ENCODE data around the gene EEA1. TPM values are rescaled to one million over a fixed set of nuclear protein-coding genes. Genes with fewer than 3 reads are reported as not detected.

The EEA1 gene
- total and polyA plus RNA-seq, 10 of the 15 experiments (the other 5 are each of a cell fraction or from before 2014, with no cell fraction given), result 5.5 to 40.3 (median 13.5) TPM

DNA sequence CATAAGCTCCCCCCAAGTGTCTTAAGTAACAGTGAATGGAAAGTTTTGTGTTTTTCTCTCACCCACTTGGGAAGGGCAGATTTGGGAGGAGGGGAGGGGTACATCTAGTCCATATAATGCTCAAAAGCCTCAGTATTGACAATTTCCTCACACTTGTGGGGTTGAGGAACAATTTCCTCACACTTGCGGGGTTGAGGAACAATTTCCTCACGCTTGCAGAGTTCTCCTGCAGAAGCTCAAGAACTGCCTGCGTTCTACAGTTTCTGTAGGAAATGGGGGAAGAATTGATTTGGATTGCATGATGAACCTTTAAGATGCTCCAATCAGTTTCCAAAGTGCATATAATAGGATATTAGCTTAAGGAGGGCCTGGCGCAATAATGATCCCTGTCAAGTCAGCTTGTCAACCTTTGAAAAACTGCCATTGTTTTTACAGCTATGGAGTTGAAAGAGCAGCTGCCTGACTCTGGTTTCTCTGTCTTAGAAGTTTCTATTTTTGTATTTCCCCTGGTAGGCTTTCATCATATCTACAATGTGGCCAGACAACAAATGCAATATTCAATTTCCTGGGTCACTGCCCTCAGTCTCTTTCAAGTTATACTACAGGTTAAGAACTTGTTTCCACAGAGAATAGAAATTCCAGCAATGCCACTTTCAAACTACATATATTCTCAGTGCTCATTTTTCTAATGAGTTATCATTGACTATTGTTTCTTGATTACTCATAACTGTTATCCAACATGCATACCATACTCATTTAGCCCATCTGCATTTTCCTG is 159.8 kb downstream of the EEA1 start:
- no TSS peak for BruUV-seq (replicated peaks)
- RAD21 ChIA-PET (ENCODE audit: unreplicated experiment), result interaction anchor here (0.7 to 2.3 kb wide), 6 partner anchors 10 to 650 kb away, joined by 3 to 10 read pairs (median 4); partner anchors contain the start of gene PLEKHG7
- FAIRE-seq, result peak; percentile 87
- no peak for TF ChIP-seq TCF12 (IDR thresholded peaks at IDR 0.05; ENCODE audit: low read depth, low read length)
- TF ChIP-seq, protein P1, sequence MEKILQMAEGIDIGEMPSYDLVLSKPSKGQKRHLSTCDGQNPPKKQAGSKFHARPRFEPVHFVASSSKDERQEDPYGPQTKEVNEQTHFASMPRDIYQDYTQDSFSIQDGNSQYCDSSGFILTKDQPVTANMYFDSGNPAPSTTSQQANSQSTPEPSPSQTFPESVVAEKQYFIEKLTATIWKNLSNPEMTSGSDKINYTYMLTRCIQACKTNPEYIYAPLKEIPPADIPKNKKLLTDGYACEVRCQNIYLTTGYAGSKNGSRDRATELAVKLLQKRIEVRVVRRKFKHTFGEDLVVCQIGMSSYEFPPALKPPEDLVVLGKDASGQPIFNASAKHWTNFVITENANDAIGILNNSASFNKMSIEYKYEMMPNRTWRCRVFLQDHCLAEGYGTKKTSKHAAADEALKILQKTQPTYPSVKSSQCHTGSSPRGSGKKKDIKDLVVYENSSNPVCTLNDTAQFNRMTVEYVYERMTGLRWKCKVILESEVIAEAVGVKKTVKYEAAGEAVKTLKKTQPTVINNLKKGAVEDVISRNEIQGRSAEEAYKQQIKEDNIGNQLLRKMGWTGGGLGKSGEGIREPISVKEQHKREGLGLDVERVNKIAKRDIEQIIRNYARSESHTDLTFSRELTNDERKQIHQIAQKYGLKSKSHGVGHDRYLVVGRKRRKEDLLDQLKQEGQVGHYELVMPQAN (conservative IDR thresholded peaks at IDR 0.05), result no peak
- TF ChIP-seq CREM (IDR thresholded peaks at IDR 0.05; ENCODE audit: low read depth), result peak; percentile 46; the same call in 1 of the 2 replicates
- no peak for TF ChIP-seq TARDBP (IDR thresholded peaks at IDR 0.05; ENCODE audit: borderline replicate concordance)
- TF ChIP-seq BRCA1 (IDR thresholded peaks at IDR 0.05; ENCODE audit: low read depth, low read length), result no peak
- TF ChIP-seq RB1 (IDR thresholded peaks at IDR 0.05; ENCODE audit: borderline replicate concordance), result no peak
- no peak for TF ChIP-seq IRF4 (IDR thresholded peaks at IDR 0.05; ENCODE audit: low read depth, low read length)
- no peak for TF ChIP-seq PAX5 (IDR thresholded peaks at IDR 0.05; ENCODE audit: borderline replicate concordance, low read depth, low read length)
- no peak for TF ChIP-seq SUZ12 (IDR thresholded peaks at IDR 0.05; ENCODE audit: unreplicated experiment)
- no peak for TF ChIP-seq SREBF1 (IDR thresholded peaks at IDR 0.05; ENCODE audit: low read length)
- no peak for TF ChIP-seq MXI1 (IDR thresholded peaks at IDR 0.05; ENCODE audit: low read depth, low read length)
- no peak for TF ChIP-seq WRNIP1 (IDR thresholded peaks at IDR 0.05; ENCODE audit: borderline replicate concordance, low read depth, low read length)
- TF ChIP-seq, protein P2, sequence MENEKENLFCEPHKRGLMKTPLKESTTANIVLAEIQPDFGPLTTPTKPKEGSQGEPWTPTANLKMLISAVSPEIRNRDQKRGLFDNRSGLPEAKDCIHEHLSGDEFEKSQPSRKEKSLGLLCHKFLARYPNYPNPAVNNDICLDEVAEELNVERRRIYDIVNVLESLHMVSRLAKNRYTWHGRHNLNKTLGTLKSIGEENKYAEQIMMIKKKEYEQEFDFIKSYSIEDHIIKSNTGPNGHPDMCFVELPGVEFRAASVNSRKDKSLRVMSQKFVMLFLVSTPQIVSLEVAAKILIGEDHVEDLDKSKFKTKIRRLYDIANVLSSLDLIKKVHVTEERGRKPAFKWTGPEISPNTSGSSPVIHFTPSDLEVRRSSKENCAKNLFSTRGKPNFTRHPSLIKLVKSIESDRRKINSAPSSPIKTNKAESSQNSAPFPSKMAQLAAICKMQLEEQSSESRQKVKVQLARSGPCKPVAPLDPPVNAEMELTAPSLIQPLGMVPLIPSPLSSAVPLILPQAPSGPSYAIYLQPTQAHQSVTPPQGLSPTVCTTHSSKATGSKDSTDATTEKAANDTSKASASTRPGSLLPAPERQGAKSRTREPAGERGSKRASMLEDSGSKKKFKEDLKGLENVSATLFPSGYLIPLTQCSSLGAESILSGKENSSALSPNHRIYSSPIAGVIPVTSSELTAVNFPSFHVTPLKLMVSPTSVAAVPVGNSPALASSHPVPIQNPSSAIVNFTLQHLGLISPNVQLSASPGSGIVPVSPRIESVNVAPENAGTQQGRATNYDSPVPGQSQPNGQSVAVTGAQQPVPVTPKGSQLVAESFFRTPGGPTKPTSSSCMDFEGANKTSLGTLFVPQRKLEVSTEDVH (IDR thresholded peaks at IDR 0.05; ENCODE audit: low read depth, partially characterized antibody), result no peak
- peak; percentile 47 for TF ChIP-seq JUNB (IDR thresholded peaks at IDR 0.05)
- TF ChIP-seq ZZZ3 (IDR thresholded peaks at IDR 0.05; ENCODE audit: control insufficient read depth, insufficient read length, low read depth), result no peak
- TF ChIP-seq YY1 (IDR thresholded peaks at IDR 0.05; ENCODE audit: low read depth, low read length), result peak; percentile 23; the same call in 1 of the 2 replicates
- no peak for TF ChIP-seq POLR2A (IDR thresholded peaks at IDR 0.05; ENCODE audit: low read depth, low read length)
- 0 out of 2 replicates have a peak, but pooled peaks have one; percentile 38 for TF ChIP-seq PML (IDR thresholded peaks at IDR 0.05; ENCODE audit: low read length)

More for the DNA sequence above, 159.8 kb downstream of the EEA1 start:
- intact Hi-C loops (cut with micrococcal nuclease; ENCODE audit: unreplicated experiment), result loop anchor here (10.0 kb wide), 1 partner anchor 1385 kb away; no protein-coding TSS in a partner anchor
- Histone ChIP-seq H3K36me3 (ENCODE audit: control insufficient read depth in 2 of 2, insufficient read depth in 2 of 2, low read length in 1 of 2) (no peaks in the 10 kb centered on the region), H3K4me2 (ENCODE audit: control insufficient read depth, insufficient read depth) (peak overlapping the region; percentile 10; the same call in 1 of the 2 replicates), H3K4me3 (no peak overlapping the region), H3K79me2 (ENCODE audit: control insufficient read depth, insufficient read depth, low read length) (no peaks in the 10 kb centered on the region), H3K4me1 (ENCODE audit: control insufficient read depth, insufficient read depth, low read length) (peaks cover 17% of the 10 kb centered on the region), H3K27ac (ENCODE audit: control insufficient read depth, insufficient read depth) (peak overlapping the region; percentile 45; the same call in 1 of the 2 replicates), H3K9me3 (replicated peaks; ENCODE audit: control insufficient read depth, insufficient read depth, low read length) (no peaks in the 10 kb centered on the region), H4K20me1 (ENCODE audit: control insufficient read depth, insufficient read depth) (no peaks in the 10 kb centered on the region), H3K27me3 (replicated peaks in 1 of 2; ENCODE audit: control insufficient read depth in 2 of 2, insufficient read depth in 2 of 2, low read length in 1 of 2) (no peaks in the 10 kb centered on the region), H2AFZ (ENCODE audit: control insufficient read depth, low read depth, low read length) (no peak overlapping the region), H3K9ac (ENCODE audit: control insufficient read depth, insufficient read depth, low read length) (no peak overlapping the region)
- peak; percentile 86 for ATAC-seq
- ChIA-PET POLR2A (interaction anchor here (1.1 to 1.5 kb wide), 2 partner anchors 66 to 157 kb away, joined by 3 to 5 read pairs; partner anchors contain the start of gene PLEKHG7), CTCF (interaction anchor here (0.6 to 3.0 kb wide), 13 partner anchors 9 to 1388 kb away, joined by 3 to 13 read pairs (median 4); no protein-coding TSS in a partner anchor), SMC1A (ENCODE audit: uncharacterized antibody, unreplicated experiment) (interaction anchor here (0.8 to 4.2 kb wide), 19 partner anchors 8 to 1420 kb away, joined by 3 to 19 read pairs (median 4); partner anchors contain the start of genes EEA1 and PLEKHG7)
- WGBS (ENCODE audit: insufficient coverage, insufficient replicate concordance, low lambda C conversion rate, missing lambda C conversion rate), result 51% methylated on average over 4 of the region's 4 CpGs
- in situ Hi-C loops (cut with MboI), result no loop called here
- DNase-seq (ENCODE audit: low read depth, low spot score), result no peak
